Astrocyte of the spinal cord (primary cell): ENCODE data around the gene OLFML3.
"Not testable (repeated sequence)": the region's sequence is repeated elsewhere in the genome, so short reads cannot be mapped to it uniquely, and the experiment has no call there.

Experiments used
- DNase-seq: peaks from one replicate; pipeline ENCODE4 v3.0.0; 2011; ENCODE audit warnings: low read depth, low spot score
- H3K4me3 ChIP-seq: 2 replicates; pipeline ENCODE4 v1.5.1; 2011; ENCODE audit warnings: low read depth, mild to moderate bottlenecking, low read length, moderate library complexity
- in situ Hi-C: cut with HindIII; loops from 2 replicates; pipeline ENCODE4 v1.10.0; 2017; ENCODE audit warnings: low sequenced_read_pairs
- TF ChIP-seq, protein P1 (sequence below): IDR thresholded peaks from 2 replicates; pipeline ENCODE4 v1.5.1; 2012; ENCODE audit warnings: low read depth, mild to moderate bottlenecking, low read length, inconsistent platforms

OLFML3 gene

DNA sequence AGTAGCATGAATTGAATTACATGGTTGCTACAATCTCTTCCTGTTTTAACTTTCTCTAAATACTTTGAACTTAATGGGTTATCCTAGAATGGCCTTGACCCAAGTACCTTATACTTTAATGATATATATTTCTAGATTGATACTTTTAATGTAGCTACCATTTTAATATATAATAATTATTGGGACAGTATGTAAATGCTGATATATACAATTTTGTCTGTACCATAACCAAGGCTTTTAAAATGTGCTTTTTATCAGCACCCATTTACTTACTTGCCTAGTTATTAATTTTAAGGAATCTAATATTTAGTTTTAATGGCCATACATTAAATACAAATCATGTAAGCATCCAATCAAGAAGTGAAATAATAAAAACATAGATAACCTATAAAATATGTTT lies 36.7 kb upstream of the OLFML3 start:
- TF ChIP-seq, protein P1, sequence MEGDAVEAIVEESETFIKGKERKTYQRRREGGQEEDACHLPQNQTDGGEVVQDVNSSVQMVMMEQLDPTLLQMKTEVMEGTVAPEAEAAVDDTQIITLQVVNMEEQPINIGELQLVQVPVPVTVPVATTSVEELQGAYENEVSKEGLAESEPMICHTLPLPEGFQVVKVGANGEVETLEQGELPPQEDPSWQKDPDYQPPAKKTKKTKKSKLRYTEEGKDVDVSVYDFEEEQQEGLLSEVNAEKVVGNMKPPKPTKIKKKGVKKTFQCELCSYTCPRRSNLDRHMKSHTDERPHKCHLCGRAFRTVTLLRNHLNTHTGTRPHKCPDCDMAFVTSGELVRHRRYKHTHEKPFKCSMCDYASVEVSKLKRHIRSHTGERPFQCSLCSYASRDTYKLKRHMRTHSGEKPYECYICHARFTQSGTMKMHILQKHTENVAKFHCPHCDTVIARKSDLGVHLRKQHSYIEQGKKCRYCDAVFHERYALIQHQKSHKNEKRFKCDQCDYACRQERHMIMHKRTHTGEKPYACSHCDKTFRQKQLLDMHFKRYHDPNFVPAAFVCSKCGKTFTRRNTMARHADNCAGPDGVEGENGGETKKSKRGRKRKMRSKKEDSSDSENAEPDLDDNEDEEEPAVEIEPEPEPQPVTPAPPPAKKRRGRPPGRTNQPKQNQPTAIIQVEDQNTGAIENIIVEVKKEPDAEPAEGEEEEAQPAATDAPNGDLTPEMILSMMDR: no peak
- DNase-seq: no peak
- no peak overlapping the region for H3K4me3 ChIP-seq
- in situ Hi-C loops: no loop called here

GRCh38 chr1:113943028-113943811 lies 36.1 kb upstream of the OLFML3 start:
- DNase-seq: no peak

GRCh38 chr1:113945329-113945728 lies 33.9 kb upstream of the OLFML3 start:
- in situ Hi-C loops: no loop called here
- TF ChIP-seq, protein P1: no peak
- no peak overlapping the region for H3K4me3 ChIP-seq
- DNase-seq: no peak

More at GRCh38 chr1:113943028-113943811, 36.1 kb upstream of the OLFML3 start:
- TF ChIP-seq, protein P1: no peak
- in situ Hi-C loops: no loop called here
- H3K4me3 ChIP-seq: no peak overlapping the region

- H3K4me3 ChIP-seq: no peak overlapping the region
- TF ChIP-seq, protein P1: no peak
- no peak for DNase-seq
- in situ Hi-C loops: no loop called here
These were observed 33.2 kb upstream of the OLFML3 start for GRCh38 chr1:113946112-113946511.

GRCh38 chr1:113946678-113947387 lies 32.4 kb upstream of the OLFML3 start:
- TF ChIP-seq, protein P1: no peak
- peak; percentile 6 for DNase-seq
- in situ Hi-C loops: no loop called here
- H3K4me3 ChIP-seq: no peak overlapping the region

GRCh38 chr1:113947388-113948107 lies 31.7 kb upstream of the OLFML3 start:
- H3K4me3 ChIP-seq: no peak overlapping the region
- in situ Hi-C loops: no loop called here
- TF ChIP-seq, protein P1: no peak
- peak; percentile 9 for DNase-seq

- in situ Hi-C loops, DNase-seq, H3K4me3 ChIP-seq: not testable (repeated sequence)
These were observed 31.1 kb upstream of the OLFML3 start for GRCh38 chr1:113948151-113948550.
